Stimulated activated naive CD8-positive, alpha-beta T cell treated with anti-CD3 and anti-CD28 coated beads, Interleukin-15, Interleukin-2, amounts not matched to agents 100 ng/mL and 50 ng/mL, for 24 hours (primary cell): ENCODE data around the gene SMPD4.
"Not testable (repeated sequence)": the region's sequence is repeated elsewhere in the genome, so short reads cannot be mapped to it uniquely, and the experiment has no call there.

Experiments used
- H3K27ac Mint-ChIP-seq: one replicate; pipeline ENCODE4 v1.8.0; 2021; ENCODE audit warnings: mild to moderate bottlenecking, mixed read lengths
- H3K27me3 Mint-ChIP-seq: one replicate; pipeline ENCODE4 v1.8.0; 2021; ENCODE audit warnings: mixed read lengths
- H3K36me3 Mint-ChIP-seq: one replicate; pipeline ENCODE4 v1.8.0; 2021; ENCODE audit warnings: low read depth, mixed read lengths
- H3K4me1 Mint-ChIP-seq: one replicate; pipeline ENCODE4 v1.8.0; 2021; ENCODE audit warnings: low read depth, mixed read lengths
- H3K4me3 Mint-ChIP-seq: one replicate; pipeline ENCODE4 v1.8.0; 2021; ENCODE audit warnings: mild to moderate bottlenecking, mixed read lengths
- H3K9me3 Mint-ChIP-seq: one replicate; pipeline ENCODE4 v1.8.0; 2021; ENCODE audit warnings: mixed read lengths

Gene SMPD4

GRCh38 chr2:130142396-130143265 lies 38.8 kb downstream of the SMPD4 start:
- peaks cover 12% of the 10 kb centered on the region for H3K27me3 Mint-ChIP-seq
- peaks cover 12% of the 10 kb centered on the region for H3K4me1 Mint-ChIP-seq
- not testable (repeated sequence) for H3K36me3 Mint-ChIP-seq, H3K4me3 Mint-ChIP-seq, H3K27ac Mint-ChIP-seq, H3K9me3 Mint-ChIP-seq

- not testable (repeated sequence) for H3K27ac Mint-ChIP-seq, H3K4me3 Mint-ChIP-seq, H3K9me3 Mint-ChIP-seq, H3K36me3 Mint-ChIP-seq
- H3K27me3 Mint-ChIP-seq: peaks cover 12% of the 10 kb centered on the region
- peaks cover 12% of the 10 kb centered on the region for H3K4me1 Mint-ChIP-seq
These were observed 39.6 kb downstream of the SMPD4 start for GRCh38 chr2:130141645-130142370.

DNA sequence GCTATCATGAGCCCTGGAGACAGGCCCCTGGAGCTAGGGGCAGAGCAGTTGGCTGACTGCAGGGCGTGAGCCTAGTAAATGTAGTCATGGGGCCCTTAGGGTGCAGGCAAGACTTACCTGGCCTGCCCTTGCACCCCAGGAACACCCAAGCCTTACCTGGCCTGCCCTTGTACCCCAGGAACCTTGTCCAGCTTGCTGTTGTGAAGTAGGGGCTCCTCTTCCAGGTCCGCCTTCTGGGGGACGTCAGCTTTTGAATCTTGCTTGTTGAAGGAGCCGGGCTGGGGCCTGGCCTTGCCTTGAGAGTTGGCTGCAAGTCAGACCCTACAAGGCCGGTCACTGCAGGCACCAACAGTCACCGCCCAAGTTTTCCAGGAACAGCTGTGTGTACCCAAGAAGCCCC lies 40.4 kb downstream of the SMPD4 start:
- H3K36me3 Mint-ChIP-seq, H3K9me3 Mint-ChIP-seq, H3K4me3 Mint-ChIP-seq, H3K27ac Mint-ChIP-seq, H3K27me3 Mint-ChIP-seq: not testable (repeated sequence)
- peaks cover 12% of the 10 kb centered on the region for H3K4me1 Mint-ChIP-seq

DNA sequence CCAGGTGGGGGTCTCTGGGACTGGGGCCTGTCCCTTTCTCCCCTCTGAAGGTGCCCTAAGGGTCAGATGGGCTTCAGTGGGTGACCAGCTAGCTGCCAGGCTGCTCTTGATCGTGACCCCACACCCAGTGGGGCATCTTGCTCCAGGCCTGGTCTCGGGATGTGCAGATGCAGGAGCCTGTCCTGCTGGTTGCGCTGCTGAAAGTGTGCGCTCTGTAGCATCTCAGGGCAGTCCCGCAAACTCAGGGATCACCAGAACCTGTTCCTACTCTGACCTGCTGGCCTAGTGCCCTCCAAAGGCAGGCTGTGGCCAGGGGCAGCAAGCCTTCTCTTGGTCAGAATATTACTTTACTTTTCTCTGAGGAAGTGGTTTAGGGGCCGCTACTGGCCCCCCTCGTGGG lies 40.9 kb downstream of the SMPD4 start:
- H3K4me3 Mint-ChIP-seq, H3K27ac Mint-ChIP-seq, H3K9me3 Mint-ChIP-seq, H3K36me3 Mint-ChIP-seq, H3K27me3 Mint-ChIP-seq: not testable (repeated sequence)
- H3K4me1 Mint-ChIP-seq: peaks cover 12% of the 10 kb centered on the region

- not testable (repeated sequence) for H3K36me3 Mint-ChIP-seq, H3K4me1 Mint-ChIP-seq, H3K9me3 Mint-ChIP-seq, H3K27me3 Mint-ChIP-seq, H3K4me3 Mint-ChIP-seq, H3K27ac Mint-ChIP-seq
These were observed 41.8 kb downstream of the SMPD4 start for GRCh38 chr2:130139331-130140280.

GRCh38 chr2:130138841-130139251 lies 42.6 kb downstream of the SMPD4 start:
- H3K27me3 Mint-ChIP-seq: peaks cover 10% of the 10 kb centered on the region
- not testable (repeated sequence) for H3K4me3 Mint-ChIP-seq, H3K4me1 Mint-ChIP-seq, H3K9me3 Mint-ChIP-seq, H3K36me3 Mint-ChIP-seq, H3K27ac Mint-ChIP-seq

GRCh38 chr2:130138326-130138725 lies 43.1 kb downstream of the SMPD4 start:
- H3K9me3 Mint-ChIP-seq, H3K4me1 Mint-ChIP-seq, H3K27ac Mint-ChIP-seq, H3K36me3 Mint-ChIP-seq, H3K4me3 Mint-ChIP-seq, H3K27me3 Mint-ChIP-seq: not testable (repeated sequence)

DNA sequence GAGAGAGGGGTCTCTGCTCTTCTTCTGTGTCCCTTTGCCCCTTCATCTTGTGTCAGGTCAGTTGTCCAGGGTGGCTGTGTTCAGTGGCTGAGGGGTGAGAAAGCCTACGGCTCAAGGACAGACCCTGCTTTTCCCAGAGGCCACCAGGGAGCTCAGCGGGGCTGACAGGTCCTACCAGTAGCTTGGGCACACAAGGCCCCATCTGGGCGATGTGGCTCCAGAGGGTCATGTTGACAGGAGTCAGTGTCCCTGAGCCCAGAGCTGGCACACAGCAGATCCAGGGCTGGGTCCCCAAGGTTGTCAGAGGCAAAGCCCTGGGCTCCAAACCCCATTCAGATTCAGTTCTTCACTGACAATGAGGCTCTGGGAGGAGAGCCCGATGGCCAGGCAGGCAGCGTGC lies 44.3 kb downstream of the SMPD4 start:
- H3K9me3 Mint-ChIP-seq, H3K4me3 Mint-ChIP-seq, H3K4me1 Mint-ChIP-seq, H3K36me3 Mint-ChIP-seq, H3K27ac Mint-ChIP-seq, H3K27me3 Mint-ChIP-seq: not testable (repeated sequence)

- H3K27me3 Mint-ChIP-seq, H3K4me3 Mint-ChIP-seq, H3K4me1 Mint-ChIP-seq, H3K27ac Mint-ChIP-seq, H3K9me3 Mint-ChIP-seq, H3K36me3 Mint-ChIP-seq: not testable (repeated sequence)
These were observed 44.9 kb downstream of the SMPD4 start for GRCh38 chr2:130136546-130136945.

DNA sequence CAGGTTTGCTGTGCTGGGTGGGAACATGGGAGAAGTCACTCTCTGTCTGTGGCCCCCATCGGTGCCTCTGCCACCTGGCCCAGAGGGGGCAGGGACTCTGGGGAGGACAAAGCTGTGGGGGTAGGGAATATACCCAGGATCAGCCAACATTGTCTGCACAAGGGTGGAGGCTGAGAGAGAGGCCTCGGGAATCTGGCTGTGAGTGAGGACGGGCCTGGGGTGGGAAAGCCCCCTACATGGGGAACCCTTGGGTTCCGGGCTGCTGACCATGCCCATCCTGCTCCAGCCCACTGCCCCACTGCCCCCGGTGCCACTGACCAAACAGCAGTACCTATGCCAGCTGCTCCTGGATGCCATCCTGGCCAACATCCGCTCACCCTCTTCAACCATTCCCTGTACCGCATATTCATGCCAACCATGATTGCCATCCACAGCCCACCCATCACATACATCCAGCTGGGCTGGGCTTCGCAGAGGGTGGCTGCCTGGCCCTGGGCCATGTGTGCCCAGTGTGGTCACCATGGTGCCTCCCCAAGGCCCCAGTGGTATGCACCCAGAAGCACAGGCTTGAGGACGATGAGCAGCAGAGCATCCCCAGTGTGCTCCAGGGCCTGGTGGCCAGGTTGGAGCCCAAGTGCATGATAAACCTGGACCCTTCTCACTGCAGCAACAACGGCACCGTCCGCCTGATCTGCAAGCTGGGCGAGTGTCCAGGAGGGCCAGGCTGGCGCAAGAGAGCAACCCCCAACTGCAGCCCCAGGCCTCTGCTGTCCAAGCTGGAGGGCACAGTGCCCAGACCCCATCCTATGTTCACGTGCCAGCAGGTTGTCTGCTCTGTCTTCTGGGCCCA lies 45.5 kb downstream of the SMPD4 start:
- H3K9me3 Mint-ChIP-seq: no peaks in the 10 kb centered on the region
- H3K4me1 Mint-ChIP-seq: no peaks in the 10 kb centered on the region
- H3K36me3 Mint-ChIP-seq: no peaks in the 10 kb centered on the region
- H3K27me3 Mint-ChIP-seq: peaks cover 4% of the 10 kb centered on the region
- no peak overlapping the region for H3K4me3 Mint-ChIP-seq
- H3K27ac Mint-ChIP-seq: no peak overlapping the region

- H3K9me3 Mint-ChIP-seq, H3K36me3 Mint-ChIP-seq, H3K4me3 Mint-ChIP-seq, H3K4me1 Mint-ChIP-seq, H3K27ac Mint-ChIP-seq, H3K27me3 Mint-ChIP-seq: not testable (repeated sequence)
These were observed 52.1 kb downstream of the SMPD4 start, which contains the start of gene POTEF for GRCh38 chr2:130129120-130129829. Gene POTEF (minus strand): TSS chr2:130129222. CDS start chr2:130120515, 8,707 bp downstream.

DNA sequence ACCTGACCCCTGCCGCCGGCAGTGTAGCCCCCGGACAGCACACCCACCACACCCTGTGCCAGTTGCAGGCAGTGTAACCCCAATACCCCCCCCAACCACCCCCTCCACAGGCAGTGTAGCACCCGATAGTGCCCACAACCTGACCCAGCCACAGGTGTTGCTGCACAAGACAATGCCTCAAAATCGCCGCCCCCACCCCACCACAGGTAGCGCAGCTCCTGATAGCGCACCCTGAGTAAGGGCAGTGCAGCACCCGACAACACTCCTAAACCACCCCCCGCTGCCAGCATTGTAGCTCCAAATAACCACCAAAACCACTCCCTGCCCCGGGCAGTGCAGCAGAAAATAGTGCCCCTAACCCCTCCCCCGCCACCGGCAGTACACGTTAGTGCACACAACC lies 52.9 kb downstream of the SMPD4 start:
- H3K27me3 Mint-ChIP-seq, H3K4me1 Mint-ChIP-seq, H3K36me3 Mint-ChIP-seq, H3K4me3 Mint-ChIP-seq, H3K27ac Mint-ChIP-seq, H3K9me3 Mint-ChIP-seq: not testable (repeated sequence)

GRCh38 chr2:130127726-130128125 lies 53.7 kb downstream of the SMPD4 start:
- not testable (repeated sequence) for H3K4me3 Mint-ChIP-seq, H3K27ac Mint-ChIP-seq

GRCh38 chr2:130120924-130121323 lies 60.5 kb downstream of the SMPD4 start:
- H3K9me3 Mint-ChIP-seq, H3K4me3 Mint-ChIP-seq, H3K27me3 Mint-ChIP-seq, H3K36me3 Mint-ChIP-seq, H3K4me1 Mint-ChIP-seq, H3K27ac Mint-ChIP-seq: not testable (repeated sequence)

More at GRCh38 chr2:130127726-130128125, 53.7 kb downstream of the SMPD4 start:
- not testable (repeated sequence) for H3K4me1 Mint-ChIP-seq, H3K27me3 Mint-ChIP-seq, H3K36me3 Mint-ChIP-seq, H3K9me3 Mint-ChIP-seq
